ENCODE results near the gene OR5H6. TPM values are rescaled to one million over a fixed set of nuclear protein-coding genes. Genes with fewer than 3 reads are reported as not detected.
A peak's percentile ranks its signal among the peaks of the same experiment; 100 is the strongest.

Gene OR5H6
- total RNA-seq, 1 experiment from 2014 or later = not detected

GRCh38 chr3:98240131-98240530 is 23.9 kb upstream of the OR5H6 start:
- peaks cover 11% of the 10 kb centered on the region for H3K27me3 Mint-ChIP-seq (ENCODE audit: low read depth)
- POLR2A ChIA-PET = interaction anchor here (0.6 kb wide), 1 partner anchor 763 kb away, joined by 3 read pairs; no protein-coding TSS in a partner anchor
- peaks cover 8% of the 10 kb centered on the region for H3K36me3 Mint-ChIP-seq
- H3K4me3 Mint-ChIP-seq = no peak overlapping the region
- H3K4me1 Mint-ChIP-seq = peaks cover 39% of the 10 kb centered on the region
- TF ChIP-seq FOXP1 (CRISPR knock-in tag; IDR thresholded peaks at IDR 0.05; ENCODE audit: borderline replicate concordance) (no peak), E2F5 (CRISPR knock-in tag; IDR thresholded peaks at IDR 0.05) (no peak)
- TF ChIP-seq, protein P1, sequence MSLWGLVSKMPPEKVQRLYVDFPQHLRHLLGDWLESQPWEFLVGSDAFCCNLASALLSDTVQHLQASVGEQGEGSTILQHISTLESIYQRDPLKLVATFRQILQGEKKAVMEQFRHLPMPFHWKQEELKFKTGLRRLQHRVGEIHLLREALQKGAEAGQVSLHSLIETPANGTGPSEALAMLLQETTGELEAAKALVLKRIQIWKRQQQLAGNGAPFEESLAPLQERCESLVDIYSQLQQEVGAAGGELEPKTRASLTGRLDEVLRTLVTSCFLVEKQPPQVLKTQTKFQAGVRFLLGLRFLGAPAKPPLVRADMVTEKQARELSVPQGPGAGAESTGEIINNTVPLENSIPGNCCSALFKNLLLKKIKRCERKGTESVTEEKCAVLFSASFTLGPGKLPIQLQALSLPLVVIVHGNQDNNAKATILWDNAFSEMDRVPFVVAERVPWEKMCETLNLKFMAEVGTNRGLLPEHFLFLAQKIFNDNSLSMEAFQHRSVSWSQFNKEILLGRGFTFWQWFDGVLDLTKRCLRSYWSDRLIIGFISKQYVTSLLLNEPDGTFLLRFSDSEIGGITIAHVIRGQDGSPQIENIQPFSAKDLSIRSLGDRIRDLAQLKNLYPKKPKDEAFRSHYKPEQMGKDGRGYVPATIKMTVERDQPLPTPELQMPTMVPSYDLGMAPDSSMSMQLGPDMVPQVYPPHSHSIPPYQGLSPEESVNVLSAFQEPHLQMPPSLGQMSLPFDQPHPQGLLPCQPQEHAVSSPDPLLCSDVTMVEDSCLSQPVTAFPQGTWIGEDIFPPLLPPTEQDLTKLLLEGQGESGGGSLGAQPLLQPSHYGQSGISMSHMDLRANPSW (CRISPR knock-in tag; conservative IDR thresholded peaks at IDR 0.05; ENCODE audit: low read depth) = no peak
- ATAC-seq = no peak
- peaks cover 14% of the 10 kb centered on the region for H3K9me3 Mint-ChIP-seq
- CTCF ChIA-PET = no interaction called here
- H3K27ac Mint-ChIP-seq = no peak overlapping the region
- no peak for DNase-seq (ENCODE audit: low spot score)

- Mint-ChIP-seq H3K27me3 (ENCODE audit: low read depth) (peaks cover 12% of the 10 kb centered on the region), H3K9me3 (peaks cover 20% of the 10 kb centered on the region), H3K27ac (no peak overlapping the region), H3K36me3 (peaks cover 10% of the 10 kb centered on the region), H3K4me1 (peaks cover 39% of the 10 kb centered on the region), H3K4me3 (no peak overlapping the region)
- ChIA-PET CTCF (interaction anchor here (0.7 to 2.2 kb wide), 2 partner anchors 17 to 87 kb away, joined by 3 to 9 read pairs; no protein-coding TSS in a partner anchor), POLR2A (no interaction called here)
- ATAC-seq (no peak), DNase-seq (ENCODE audit: low spot score) (no peak)
- TF ChIP-seq ZNF232 (CRISPR knock-in tag; IDR thresholded peaks at IDR 0.05) = no peak
- TF ChIP-seq ZMAT4 (CRISPR knock-in tag; IDR thresholded peaks at IDR 0.05) = peak; percentile 74; the same call in 1 of the 2 replicates
Measured at GRCh38 chr3:98242155-98242554, 21.9 kb upstream of the OR5H6 start.

GRCh38 chr3:98243843-98244242 is 20.2 kb upstream of the OR5H6 start:
- Mint-ChIP-seq H3K36me3 (peaks cover 10% of the 10 kb centered on the region), H3K27ac (no peak overlapping the region)
- POLR2A ChIA-PET = no interaction called here

More at GRCh38 chr3:98243843-98244242, 20.2 kb upstream of the OR5H6 start:
- Mint-ChIP-seq H3K4me1 (peaks cover 39% of the 10 kb centered on the region), H3K9me3 (peaks cover 20% of the 10 kb centered on the region), H3K4me3 (no peak overlapping the region), H3K27me3 (ENCODE audit: low read depth) (peaks cover 12% of the 10 kb centered on the region)
- CTCF ChIA-PET = no interaction called here
- DNase-seq (ENCODE audit: low spot score) (no peak), ATAC-seq (no peak)
- TF ChIP-seq, protein P1 (CRISPR knock-in tag; conservative IDR thresholded peaks at IDR 0.05; ENCODE audit: low read depth) = no peak
- TF ChIP-seq E2F5 (CRISPR knock-in tag; IDR thresholded peaks at IDR 0.05) (no peak), ESRRA (CRISPR knock-in tag; IDR thresholded peaks at IDR 0.05; ENCODE audit: borderline replicate concordance) (no peak), RELA (CRISPR knock-in tag; IDR thresholded peaks at IDR 0.05; ENCODE audit: borderline replicate concordance) (no peak), ZNF416 (CRISPR knock-in tag; IDR thresholded peaks at IDR 0.05) (no peak), PRRX2 (CRISPR knock-in tag; IDR thresholded peaks at IDR 0.05) (no peak), ETV6 (CRISPR knock-in tag; IDR thresholded peaks at IDR 0.05) (no peak), ZNF671 (CRISPR knock-in tag; IDR thresholded peaks at IDR 0.05) (no peak)
